Neural cell (in vitro differentiated cells): ENCODE data around the gene ADGRF3.

Experiments used
- EP300 ChIP-seq: fragments of 450-650 bp; conservative IDR thresholded peaks from 2 replicates; pipeline ENCODE4 v1.6.1; 2014; ENCODE audit warnings: antibody characterized with exemption, mild to moderate bottlenecking, moderate library complexity; ENCODE audit not compliant: poor library complexity, severe bottlenecking
- EZH2 ChIP-seq: fragments of 200-600, 300-800 bp; shearing (Covaris generic), sonication (generic); IDR thresholded peaks from 2 replicates; pipeline ENCODE4 v1.6.1; 2014; ENCODE audit warnings: antibody characterized with exemption, low read length, borderline replicate concordance, mild to moderate bottlenecking; ENCODE audit not compliant: insufficient read depth, poor library complexity, severe bottlenecking
- MXI1 ChIP-seq: fragments of 450-650 bp; conservative IDR thresholded peaks from 2 replicates; pipeline ENCODE4 v1.6.1; 2014; ENCODE audit warnings: antibody characterized with exemption, mild to moderate bottlenecking; ENCODE audit not compliant: poor library complexity, severe bottlenecking
- RAD21 ChIP-seq: fragments of 450-650 bp; conservative IDR thresholded peaks from 2 replicates; pipeline ENCODE4 v1.6.1; 2014; ENCODE audit warnings: antibody characterized with exemption, mild to moderate bottlenecking, moderate library complexity
- TF ChIP-seq, protein P1 (sequence below): fragments of 450-650 bp; IDR thresholded peaks from 2 replicates; pipeline ENCODE4 v1.5.1; 2014; ENCODE audit warnings: antibody characterized with exemption, mild to moderate bottlenecking, moderate library complexity; ENCODE audit not compliant: poor library complexity, severe bottlenecking

DNA sequence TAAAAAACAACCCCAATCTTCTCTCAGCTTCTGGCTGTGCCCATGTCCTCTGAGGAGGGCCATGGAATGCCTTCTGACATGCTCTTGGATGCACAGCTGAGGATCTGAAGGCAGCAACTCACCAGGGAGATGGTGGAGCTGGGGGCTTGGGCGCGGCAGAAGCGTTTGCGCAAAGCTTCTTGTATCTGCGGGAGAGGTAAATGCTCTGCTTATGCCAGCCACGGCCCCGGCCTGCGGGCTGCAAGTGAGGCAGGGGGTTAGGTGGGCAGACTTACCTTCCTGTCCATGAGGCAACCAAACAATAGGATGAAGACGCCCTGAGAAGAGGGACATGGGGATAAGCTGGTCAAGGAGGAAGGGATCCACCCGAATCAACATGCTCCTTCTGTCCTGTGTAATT is 36.7 kb downstream of the ADGRF3 start:
- no peak for TF ChIP-seq EP300
- no peak for TF ChIP-seq MXI1
- TF ChIP-seq, protein P1, sequence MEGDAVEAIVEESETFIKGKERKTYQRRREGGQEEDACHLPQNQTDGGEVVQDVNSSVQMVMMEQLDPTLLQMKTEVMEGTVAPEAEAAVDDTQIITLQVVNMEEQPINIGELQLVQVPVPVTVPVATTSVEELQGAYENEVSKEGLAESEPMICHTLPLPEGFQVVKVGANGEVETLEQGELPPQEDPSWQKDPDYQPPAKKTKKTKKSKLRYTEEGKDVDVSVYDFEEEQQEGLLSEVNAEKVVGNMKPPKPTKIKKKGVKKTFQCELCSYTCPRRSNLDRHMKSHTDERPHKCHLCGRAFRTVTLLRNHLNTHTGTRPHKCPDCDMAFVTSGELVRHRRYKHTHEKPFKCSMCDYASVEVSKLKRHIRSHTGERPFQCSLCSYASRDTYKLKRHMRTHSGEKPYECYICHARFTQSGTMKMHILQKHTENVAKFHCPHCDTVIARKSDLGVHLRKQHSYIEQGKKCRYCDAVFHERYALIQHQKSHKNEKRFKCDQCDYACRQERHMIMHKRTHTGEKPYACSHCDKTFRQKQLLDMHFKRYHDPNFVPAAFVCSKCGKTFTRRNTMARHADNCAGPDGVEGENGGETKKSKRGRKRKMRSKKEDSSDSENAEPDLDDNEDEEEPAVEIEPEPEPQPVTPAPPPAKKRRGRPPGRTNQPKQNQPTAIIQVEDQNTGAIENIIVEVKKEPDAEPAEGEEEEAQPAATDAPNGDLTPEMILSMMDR: no peak
- TF ChIP-seq RAD21: no peak
- TF ChIP-seq EZH2: no peak
